CD4-positive, CD25-positive, alpha-beta regulatory T cell (primary cell): ENCODE data around the gene NKAIN4. TPM values are rescaled to one million over a fixed set of nuclear protein-coding genes. Genes with fewer than 3 reads are reported as not detected.

ENCODE experiments used
- ATAC-seq, 2 donors: fragments of 150-1000 bp; cut with Tn5 transposase; one replicate each; pipeline ENCODE4 v1.10.0; 2021; ENCODE audit warnings: low read depth in 2 of 2, moderate number of reproducible peaks in 2 of 2, moderate library complexity in 1 of 2
- DNase-seq, 3 donors: peaks; one replicate each; pipeline versions ENCODE4 v3.0.0 to v3.0.0-alpha.2; 2012 to 2022; ENCODE audit warnings: mixed read lengths in 1 of 3
- H3K27ac ChIP-seq: one replicate; pipeline ENCODE4 v1.7.0; 2013; ENCODE audit warnings: mild to moderate bottlenecking, low read length; ENCODE audit not compliant: insufficient read depth, poor library complexity, severe bottlenecking
- H3K27me3 ChIP-seq: one replicate; pipeline ENCODE4 v1.7.0; 2013; ENCODE audit warnings: low read length; ENCODE audit not compliant: control insufficient read depth, insufficient read depth
- H3K36me3 ChIP-seq: one replicate; pipeline ENCODE4 v1.7.0; 2013; ENCODE audit warnings: mild to moderate bottlenecking, low read length, moderate library complexity; ENCODE audit not compliant: control insufficient read depth, insufficient read depth
- H3K4me1 ChIP-seq: 2 replicates; pipeline ENCODE4 v1.7.0; 2013; ENCODE audit warnings: mild to moderate bottlenecking, low read length; ENCODE audit not compliant: insufficient read depth, control insufficient read depth, poor library complexity, severe bottlenecking
- H3K4me3 ChIP-seq: one replicate; pipeline ENCODE4 v1.7.0; 2013; ENCODE audit warnings: low read depth, mild to moderate bottlenecking, low read length, moderate library complexity
- H3K9me3 ChIP-seq, 2 experiments: 1 replicate in 1 of 2; 2 replicates in 1 of 2; pipeline ENCODE4 v1.7.0; 2013; ENCODE audit warnings: low read length in 2 of 2, mild to moderate bottlenecking in 1 of 2, moderate library complexity in 1 of 2; ENCODE audit not compliant: control insufficient read depth in 2 of 2
- H3K27ac Mint-ChIP-seq, 3 donors: one replicate each; pipeline ENCODE4 v1.8.0; 2020 to 2022; ENCODE audit warnings: mild to moderate bottlenecking in 3 of 3, mixed read lengths in 3 of 3, moderate library complexity in 2 of 3
- H3K27me3 Mint-ChIP-seq: one replicate; pipeline ENCODE4 v1.8.0; 2022; ENCODE audit warnings: mild to moderate bottlenecking, mixed read lengths
- H3K36me3 Mint-ChIP-seq: one replicate; pipeline ENCODE4 v1.8.0; 2020; ENCODE audit warnings: mixed read lengths
- H3K4me1 Mint-ChIP-seq, 4 donors: one replicate each; pipeline ENCODE4 v1.8.0; 2020 to 2022; ENCODE audit warnings: mixed read lengths in 4 of 4, mild to moderate bottlenecking in 1 of 4
- H3K4me3 Mint-ChIP-seq, 4 donors: one replicate each; pipeline ENCODE4 v1.8.0; 2020 to 2022; ENCODE audit warnings: mild to moderate bottlenecking in 4 of 4, mixed read lengths in 4 of 4, moderate library complexity in 3 of 4
- H3K9me3 Mint-ChIP-seq, 7 donors: one replicate each; pipeline ENCODE4 v1.8.0; 2020 to 2022; ENCODE audit warnings: mixed read lengths in 7 of 7, mild to moderate bottlenecking in 3 of 7, moderate library complexity in 2 of 7
- polyA plus RNA-seq, 4 donors: library from polyadenylated mRNA; unstranded; fragments of 300-500 nt; fragmentation: Illumina TruSeq; gene quantifications; one replicate each; pipeline ENCODE4 v1.2.3, GENCODE V29; 2021
- total RNA-seq: library from RNA; stranded (reverse); gene quantifications from one replicate; pipeline ENCODE4 v1.2.3, GENCODE V29; 2022

NKAIN4 gene
- total and polyA plus RNA-seq, 5 donors from 2014 or later = not detected

- H3K27ac Mint-ChIP-seq = peak overlapping the region; percentile 31 to 56 (median 52)
- no peaks in the 10 kb centered on the region for H3K36me3 Mint-ChIP-seq
- H3K36me3 ChIP-seq = no peaks in the 10 kb centered on the region
- no peak for DNase-seq
- H3K4me3 ChIP-seq = no peak overlapping the region
- peaks cover 0 to 1% (median 0%) of the 10 kb centered on the region in 7 donors for H3K9me3 Mint-ChIP-seq
- peak overlapping the region in 3 of 4 donors; percentile 3 to 54 (median 38) for H3K4me3 Mint-ChIP-seq
- H3K27ac ChIP-seq = no peak overlapping the region
- peaks cover 21% of the 10 kb centered on the region for H3K4me1 ChIP-seq
- H3K27me3 Mint-ChIP-seq = no peaks in the 10 kb centered on the region
- H3K27me3 ChIP-seq = no peaks in the 10 kb centered on the region
- peaks cover 0 to 21% (median 20%) of the 10 kb centered on the region in 4 donors for H3K4me1 Mint-ChIP-seq
- ATAC-seq = no peak
- no peaks in the 10 kb centered on the region for H3K9me3 ChIP-seq
These were observed 15.5 kb upstream of the NKAIN4 start for GRCh38 chr20:63269724-63270123.

GRCh38 chr20:63268671-63269439, 14.6 kb upstream of the NKAIN4 start:
- H3K27ac Mint-ChIP-seq = no peak overlapping the region
- ATAC-seq = no peak

GRCh38 chr20:63268256-63268655, 14.0 kb upstream of the NKAIN4 start:
- no peaks in the 10 kb centered on the region for H3K36me3 ChIP-seq
- no peak for DNase-seq
- no peaks in the 10 kb centered on the region for H3K27me3 Mint-ChIP-seq
- H3K27ac ChIP-seq = no peak overlapping the region
- H3K27me3 ChIP-seq = no peaks in the 10 kb centered on the region
- ATAC-seq = no peak
- peak overlapping the region in 2 of 4 donors; percentile 7 to 63 for H3K4me3 Mint-ChIP-seq
- no peaks in the 10 kb centered on the region for H3K9me3 ChIP-seq
- H3K4me1 ChIP-seq = peaks cover 9% of the 10 kb centered on the region
- no peak overlapping the region for H3K27ac Mint-ChIP-seq
- peaks cover 0 to 1% (median 0%) of the 10 kb centered on the region in 7 donors for H3K9me3 Mint-ChIP-seq
- H3K36me3 Mint-ChIP-seq = no peaks in the 10 kb centered on the region
- H3K4me1 Mint-ChIP-seq = peaks cover 0 to 9% (median 7%) of the 10 kb centered on the region in 4 donors
- no peak overlapping the region for H3K4me3 ChIP-seq

More at GRCh38 chr20:63268671-63269439, 14.6 kb upstream of the NKAIN4 start:
- Mint-ChIP-seq H3K27me3 (no peaks in the 10 kb centered on the region), H3K4me1 (peaks cover 0 to 14% (median 13%) of the 10 kb centered on the region in 4 donors), H3K4me3 (peak overlapping the region in 1 of 4 donors; percentile 63), H3K36me3 (no peaks in the 10 kb centered on the region), H3K9me3 (peaks cover 0 to 1% (median 0%) of the 10 kb centered on the region in 7 donors)
- Histone ChIP-seq H3K4me1 (peaks cover 14% of the 10 kb centered on the region), H3K36me3 (no peaks in the 10 kb centered on the region), H3K27me3 (no peaks in the 10 kb centered on the region), H3K27ac (no peak overlapping the region), H3K9me3 (no peaks in the 10 kb centered on the region), H3K4me3 (no peak overlapping the region)
- no peak for DNase-seq

GRCh38 chr20:63267691-63268090, 13.4 kb upstream of the NKAIN4 start:
- Mint-ChIP-seq H3K36me3 (no peaks in the 10 kb centered on the region), H3K4me3 (peak overlapping the region in 2 of 4 donors; percentile 8 to 63), H3K9me3 (peaks cover 0 to 1% (median 0%) of the 10 kb centered on the region in 7 donors), H3K4me1 (peaks cover 0 to 9% (median 6%) of the 10 kb centered on the region in 4 donors), H3K27ac (no peak overlapping the region), H3K27me3 (no peaks in the 10 kb centered on the region)
- Histone ChIP-seq H3K27ac (no peak overlapping the region), H3K4me1 (peaks cover 5% of the 10 kb centered on the region), H3K9me3 (no peaks in the 10 kb centered on the region), H3K36me3 (no peaks in the 10 kb centered on the region), H3K4me3 (no peak overlapping the region), H3K27me3 (no peaks in the 10 kb centered on the region)
- DNase-seq (no peak), ATAC-seq (no peak)

- H3K27ac Mint-ChIP-seq = no peak overlapping the region
- ATAC-seq (no peak), DNase-seq (no peak)
- no peaks in the 10 kb centered on the region for H3K36me3 Mint-ChIP-seq
- H3K36me3 ChIP-seq = no peaks in the 10 kb centered on the region
- H3K4me1 ChIP-seq = peaks cover 7% of the 10 kb centered on the region
- H3K4me1 Mint-ChIP-seq = peaks cover 0 to 3% (median 1%) of the 10 kb centered on the region in 4 donors
- H3K27ac ChIP-seq = no peak overlapping the region
- H3K27me3 ChIP-seq = no peaks in the 10 kb centered on the region
- H3K9me3 ChIP-seq = no peaks in the 10 kb centered on the region
- peaks cover 0 to 1% (median 0%) of the 10 kb centered on the region in 7 donors for H3K9me3 Mint-ChIP-seq
- H3K4me3 ChIP-seq = no peak overlapping the region
- H3K4me3 Mint-ChIP-seq = peak overlapping the region in 1 of 4 donors; percentile 4
- no peaks in the 10 kb centered on the region for H3K27me3 Mint-ChIP-seq
These were observed 11.7 kb upstream of the NKAIN4 start for GRCh38 chr20:63265891-63266515.

GRCh38 chr20:63264519-63264918, 10.3 kb upstream of the NKAIN4 start:
- H3K36me3 Mint-ChIP-seq = no peaks in the 10 kb centered on the region
- no peak for ATAC-seq
- H3K4me1 Mint-ChIP-seq = peaks cover 0 to 2% (median 0%) of the 10 kb centered on the region in 4 donors
- no peaks in the 10 kb centered on the region for H3K9me3 ChIP-seq
- no peak overlapping the region for H3K27ac Mint-ChIP-seq
- H3K4me3 Mint-ChIP-seq = peak overlapping the region in 2 of 4 donors; percentile 21 to 51
- H3K4me3 ChIP-seq = no peak overlapping the region
- no peak overlapping the region for H3K27ac ChIP-seq
- no peaks in the 10 kb centered on the region for H3K36me3 ChIP-seq
- H3K27me3 ChIP-seq = no peaks in the 10 kb centered on the region
- DNase-seq = no peak
- H3K9me3 Mint-ChIP-seq = peaks cover 0 to 1% (median 0%) of the 10 kb centered on the region in 7 donors
- H3K4me1 ChIP-seq = peaks cover 7% of the 10 kb centered on the region
- peaks cover 5% of the 10 kb centered on the region for H3K27me3 Mint-ChIP-seq

GRCh38 chr20:63264000-63264399, 9.7 kb upstream of the NKAIN4 start:
- Mint-ChIP-seq H3K4me1 (peaks cover 0 to 2% (median 0%) of the 10 kb centered on the region in 4 donors), H3K27me3 (peaks cover 5% of the 10 kb centered on the region), H3K9me3 (peaks cover 0 to 1% (median 0%) of the 10 kb centered on the region in 7 donors), H3K27ac (no peak overlapping the region), H3K36me3 (no peaks in the 10 kb centered on the region), H3K4me3 (no peak overlapping the region)
- no peaks in the 10 kb centered on the region for H3K27me3 ChIP-seq
- no peak overlapping the region for H3K27ac ChIP-seq
- peaks cover 7% of the 10 kb centered on the region for H3K4me1 ChIP-seq
- DNase-seq = no peak
- no peaks in the 10 kb centered on the region for H3K9me3 ChIP-seq
- no peak for ATAC-seq
- H3K36me3 ChIP-seq = no peaks in the 10 kb centered on the region
- no peak overlapping the region for H3K4me3 ChIP-seq
